Right lobe of liver (tissue), 6 donors: ENCODE results near the gene TMEM225B. TPM values are rescaled to one million over a fixed set of nuclear protein-coding genes. Genes with fewer than 3 reads are reported as not detected.
"Not testable (repeated sequence)": the region's sequence is repeated elsewhere in the genome, so short reads cannot be mapped to it uniquely, and the experiment has no call there.

Experiments used
- ATAC-seq, 4 donors: fragments of 200-7000 bp; cut with Tn5 transposase; one replicate each; pipeline ENCODE4 v1.9.1; 2020; ENCODE audit warnings: mild to moderate bottlenecking in 4 of 4, moderate library complexity in 4 of 4
- DNase-seq, 3 donors: peaks; one replicate each; pipeline ENCODE4 v3.0.0-alpha.2; 2020
- H3K27ac ChIP-seq, 3 donors: fragments of 200-600 bp; one replicate each; pipeline ENCODE4 v1.8.0; 2022
- H3K27me3 ChIP-seq, 2 donors: fragments of 200-600 bp; one replicate each; pipeline ENCODE4 v1.8.0; 2022
- H3K36me3 ChIP-seq, 4 donors: fragments of 200-600 bp; sonication (generic) in 1 of 4; one replicate each; pipeline versions ENCODE4 v1.5.1 to v1.8.0; 2017 to 2022; ENCODE audit warnings: control low read depth in 1 of 4
- H3K4me1 ChIP-seq, 4 donors: fragments of 200-600 bp; sonication (generic) in 1 of 4; one replicate each; pipeline versions ENCODE4 v1.5.1 to v1.8.0; 2017 to 2022; ENCODE audit warnings: control low read depth in 1 of 4
- H3K4me3 ChIP-seq, 3 donors: fragments of 200-600 bp; one replicate each; pipeline ENCODE4 v1.8.0; 2022
- H3K9me3 ChIP-seq, 4 donors: fragments of 200-600 bp; sonication (generic) in 1 of 4; one replicate each; pipeline versions ENCODE4 v1.5.1 to v1.8.0; 2017 to 2022; ENCODE audit warnings: control low read depth in 1 of 4
- CTCF ChIP-seq, 4 donors: fragments of 200-600 bp in 3 of 4; fragments of 450-650 bp in 1 of 4; IDR thresholded peaks; one replicate each; pipeline versions ENCODE4 v1.5.1 to v1.8.0; 2016 to 2022; ENCODE audit warnings: antibody characterized with exemption in 4 of 4, mild to moderate bottlenecking in 2 of 4
- POLR2A ChIP-seq: fragments of 450-650 bp; IDR thresholded peaks from one replicate; pipeline ENCODE4 v1.6.1; 2017; ENCODE audit warnings: antibody characterized with exemption, mild to moderate bottlenecking
- WGBS: methylation state at CpG from one replicate; pipeline ENCODE4 v1.1.6; 2018; ENCODE audit warnings: low coverage, low lambda C conversion rate; ENCODE audit not compliant: insufficient coverage; ENCODE audit errors: missing lambda C conversion rate; 5-methylcytosine and 5-hydroxymethylcytosine counted together
- intact Hi-C, 2 donors: fragments of 100-400 bp; cut with DNase I; formaldehyde crosslinking; loops; one replicate each; pipeline versions ENCODE4 v1.11.2 to v1.14.1; 2022
- long read RNA-seq: library from polyadenylated mRNA; unstranded; transcript quantifications from one replicate; pipeline ENCODE4 v2.0.0, GENCODE V29; 2019
- total RNA-seq, 6 experiments: library from RNA; depleted of rRNA in 2 of 6; stranded (reverse); fragments of >200 nt in 2 of 6; fragmentation: NEBNext Ultra II Directional in 3 of 6; extraction: Animal tissue kit (Norgen Biotek cat#: 25700) in 3 of 6; gene quantifications; one replicate each; pipeline versions ENCODE4 v1.1.0 to v1.2.4, GENCODE V29; 2016 to 2023
- donor health status: DM: no; HTN: yes; CAD: no.
- donor health status: DM: no; HTN: no; CAD: no.
- donor health status: DM: no; HTN: no; CAD: no.
- donor health status: DM: no; HTN: yes; CAD: no.
- donor health status: DM: no; HTN: yes; CAD: no.

TMEM225B gene
- total RNA-seq: 1 to 10 TPM in 1 of 6 experiments, under 1 TPM in 3, not detected in 2; 0.25 to 1.4 (median 0.29) TPM
- long read RNA-seq: 0 reads

- peak in 1 of 4 donors; percentile 35 for ATAC-seq
Observed at GRCh38 chr7:99597762-99598501, at the start of gene TMEM225B. Gene TMEM225B, plus strand, starts transcription at chr7:99598267. Its CDS starts 6,122 bp downstream, at chr7:99604389.

GRCh38 chr7:99549545-99549944, 48.5 kb upstream of the TMEM225B start:
- H3K36me3 ChIP-seq, DNase-seq, H3K9me3 ChIP-seq, H3K27ac ChIP-seq, H3K4me3 ChIP-seq, intact Hi-C loops, H3K4me1 ChIP-seq, H3K27me3 ChIP-seq, ATAC-seq: not testable (repeated sequence)
- no CpG with 5 or more reads among the region's 2 CpGs for WGBS

More at GRCh38 chr7:99597762-99598501, at the start of gene TMEM225B:
- intact Hi-C loops: no loop called here
- Histone ChIP-seq H3K27ac (no peak within 1 kb of the TSS), H3K27me3 (no peaks in the 10 kb centered on the region), H3K9me3 (no peaks in the 10 kb centered on the region), H3K36me3 (no peaks in the 10 kb centered on the region), H3K4me3 (no peak within 1 kb of the TSS), H3K4me1 (no peaks in the 10 kb centered on the region)
- no peak for TF ChIP-seq CTCF (IDR thresholded peaks at IDR 0.05)
- no peak for TF ChIP-seq POLR2A
- no peak for DNase-seq
- WGBS: 88% methylated on average over 3 of the region's 34 CpGs

GRCh38 chr7:99551334-99551733, 46.7 kb upstream of the TMEM225B start:
- intact Hi-C loops: no loop called here
- DNase-seq: no peak
- peak overlapping the region; percentile 56 to 69 (median 64) for H3K27ac ChIP-seq

GRCh38 chr7:99551767-99552463, 46.2 kb upstream of the TMEM225B start, which contains the start of gene FAM200A:
Gene FAM200A, minus strand, starts transcription at chr7:99552114. Its CDS starts 3,707 bp downstream, at chr7:99548407.
- WGBS: under 1% methylated on average over 17 of the region's 37 CpGs
- Histone ChIP-seq H3K9me3 (peaks cover 0 to 8% (median 0%) of the 10 kb centered on the region in 4 donors), H3K27me3 (no peaks in the 10 kb centered on the region), H3K27ac (peak within 1 kb of the TSS; percentile 56 to 69 (median 64)), H3K36me3 (peaks cover 0 to 5% (median 0%) of the 10 kb centered on the region in 4 donors), H3K4me1 (peaks cover 0 to 10% (median 3%) of the 10 kb centered on the region in 4 donors), H3K4me3 (peak within 1 kb of the TSS; percentile 86 to 96 (median 92))
- ATAC-seq: peak; percentile 98 to 99 (median 99)
- intact Hi-C loops: no loop called here
- DNase-seq: peak; percentile 88 to 91 (median 88)
- no peak for TF ChIP-seq CTCF (IDR thresholded peaks at IDR 0.05)
- TF ChIP-seq POLR2A: peak; percentile 55

More at GRCh38 chr7:99551334-99551733, 46.7 kb upstream of the TMEM225B start:
- peak overlapping the region; percentile 86 to 96 (median 92) for H3K4me3 ChIP-seq
- peaks cover 0 to 7% (median 3%) of the 10 kb centered on the region in 4 donors for H3K4me1 ChIP-seq
- no peak for TF ChIP-seq CTCF (IDR thresholded peaks at IDR 0.05)
- TF ChIP-seq POLR2A: no peak
- no peaks in the 10 kb centered on the region for H3K27me3 ChIP-seq
- H3K36me3 ChIP-seq: peaks cover 0 to 5% (median 0%) of the 10 kb centered on the region in 4 donors
- ATAC-seq: peak; percentile 7 to 25 (median 18)
- H3K9me3 ChIP-seq: peaks cover 0 to 8% (median 0%) of the 10 kb centered on the region in 4 donors
- WGBS: 10% methylated on average over 11 of the region's 15 CpGs
